GM21529 (cell line): ENCODE results near the gene GPATCH1.
A peak's percentile ranks its signal among the peaks of the same experiment; 100 is the strongest.
"Not testable (repeated sequence)": the region's sequence is repeated elsewhere in the genome, so short reads cannot be mapped to it uniquely, and the experiment has no call there.

ENCODE experiments used
- ATAC-seq: cut with Tn5 transposase; IDR thresholded peaks from one replicate; pipeline ENCODE4 v1.9.1; 2021; ENCODE audit not compliant: unreplicated experiment

The GPATCH1 gene

DNA sequence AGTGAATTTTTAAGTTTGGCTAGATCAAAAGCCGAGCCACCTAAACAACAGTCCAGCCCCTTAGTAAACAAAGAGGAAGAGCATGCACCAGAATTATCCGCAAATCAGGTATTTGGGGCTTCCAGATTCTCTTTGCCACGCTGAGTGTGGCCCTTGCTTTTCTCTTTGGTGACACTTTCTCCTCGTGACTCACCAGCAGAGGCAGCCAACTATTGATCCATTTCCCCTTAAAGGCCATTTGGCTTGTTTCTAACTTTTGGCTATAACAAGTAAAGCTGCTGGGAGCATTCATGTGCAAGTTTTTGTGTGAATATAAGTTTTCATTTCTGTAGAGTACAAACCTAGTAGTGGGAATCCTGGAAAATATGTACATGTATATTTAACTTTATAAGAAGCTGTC, 33.3 kb downstream of the GPATCH1 start:
- no peak for ATAC-seq

GRCh38 chr19:33117501-33117900, 36.5 kb downstream of the GPATCH1 start:
- ATAC-seq = no peak

DNA sequence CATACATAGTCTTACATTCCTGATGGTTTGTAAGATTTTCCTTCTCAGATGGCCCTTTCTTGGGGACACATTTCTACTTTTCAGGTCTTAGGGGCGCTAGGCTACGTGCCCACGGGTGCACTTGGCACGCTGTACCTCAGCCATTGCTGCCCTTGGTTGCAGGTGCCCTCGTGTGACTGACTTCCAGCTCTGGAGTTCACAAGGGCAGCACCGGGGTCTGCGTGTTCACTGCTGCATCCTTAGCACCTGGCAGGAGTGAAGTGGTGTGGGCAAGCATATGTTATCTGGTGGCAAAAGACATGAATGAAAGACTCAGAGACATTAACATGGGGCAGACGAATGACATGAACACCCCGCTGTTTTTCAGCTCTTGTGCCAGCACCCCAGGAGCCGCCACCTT, 37.7 kb downstream of the GPATCH1 start:
- no peak for ATAC-seq

DNA sequence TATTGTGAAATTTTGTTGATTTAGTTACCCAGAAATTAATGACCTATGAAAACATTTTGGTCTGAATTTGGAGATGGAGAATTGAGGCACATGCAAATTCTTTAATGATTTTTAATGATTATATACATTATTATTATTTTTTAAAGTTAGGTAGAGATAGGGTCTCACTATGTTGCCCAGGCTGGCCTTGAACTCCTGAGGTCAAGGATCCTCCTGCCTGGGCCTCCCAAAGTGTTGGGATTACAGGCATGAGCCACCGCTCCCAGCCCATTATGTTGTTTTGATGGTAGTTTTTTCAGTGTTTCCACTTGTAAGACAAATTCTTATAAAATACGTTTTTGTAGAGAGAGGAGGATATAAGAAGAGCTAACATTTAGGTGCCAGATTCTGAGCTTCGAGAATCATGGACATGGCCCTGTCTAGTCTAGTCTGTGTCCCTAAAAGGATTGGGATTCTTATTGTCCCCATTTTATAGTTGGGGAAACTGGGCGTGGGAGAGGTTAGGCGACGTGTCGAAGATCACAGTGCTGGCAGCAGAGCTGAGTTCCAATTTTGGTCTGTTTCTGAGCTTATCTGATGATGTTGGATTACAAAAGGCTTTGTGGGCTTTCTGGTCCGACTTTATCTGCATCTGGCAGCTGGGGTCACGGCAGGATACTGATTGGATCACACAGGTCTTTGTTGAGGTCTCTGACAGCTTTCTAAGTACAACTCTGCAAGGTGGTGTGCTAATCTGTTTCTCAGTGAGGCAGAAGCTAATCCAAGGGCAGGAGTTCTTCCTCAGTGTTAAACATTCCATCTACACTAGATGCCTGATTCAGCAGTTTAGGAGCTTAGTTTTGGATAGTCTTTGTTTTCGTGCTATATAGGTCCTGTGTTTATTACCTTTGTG, 43.5 kb downstream of the GPATCH1 start:
- no peak for ATAC-seq

DNA sequence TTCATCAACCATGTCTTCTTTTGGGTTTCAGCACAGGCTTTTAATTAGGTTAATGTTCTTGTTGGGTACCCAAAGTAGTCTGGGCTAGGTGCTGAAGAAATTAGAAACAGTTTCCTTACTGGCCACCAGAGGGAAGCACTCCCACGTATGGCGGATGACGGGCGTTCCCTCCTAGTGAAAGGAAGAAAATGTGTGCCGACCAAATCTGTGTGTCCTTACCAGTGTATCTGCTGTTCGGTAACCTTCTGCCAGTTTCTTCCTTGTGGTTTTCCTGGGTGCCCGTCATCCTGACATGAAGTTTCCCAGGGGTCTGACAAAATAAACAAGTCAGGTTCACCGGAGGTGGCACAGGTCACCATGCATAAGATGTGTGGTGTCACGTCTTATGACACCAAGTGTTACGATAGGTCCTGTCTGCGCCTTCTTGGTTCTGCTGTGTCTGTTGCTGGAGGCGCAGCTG, 45.0 kb downstream of the GPATCH1 start:
- peak; percentile 64 for ATAC-seq

DNA sequence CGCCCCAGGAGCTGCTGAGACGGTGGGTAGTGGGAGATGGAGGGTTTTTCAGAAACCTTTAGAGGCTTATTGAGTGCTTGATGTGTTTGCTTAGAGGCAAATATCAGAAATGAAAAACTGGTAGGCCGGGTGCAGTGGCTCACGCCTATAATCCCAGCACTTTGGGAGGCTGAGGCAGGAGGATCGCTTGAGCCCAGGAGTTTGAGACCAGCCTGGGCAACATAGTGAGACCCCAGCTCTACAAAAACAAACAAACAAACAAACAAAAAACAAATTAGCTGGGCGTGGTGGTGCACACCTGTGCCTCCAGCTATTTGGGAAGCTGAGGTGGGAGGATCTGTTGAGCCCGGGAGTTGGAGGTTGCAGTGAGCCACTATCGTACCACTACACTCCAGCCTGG, 45.7 kb downstream of the GPATCH1 start:
- not testable (repeated sequence) for ATAC-seq

GRCh38 chr19:33129901-33130300, 48.9 kb downstream of the GPATCH1 start:
- ATAC-seq = no peak

- ATAC-seq = no peak
Measured at GRCh38 chr19:33130433-33130832, 49.5 kb downstream of the GPATCH1 start.

DNA sequence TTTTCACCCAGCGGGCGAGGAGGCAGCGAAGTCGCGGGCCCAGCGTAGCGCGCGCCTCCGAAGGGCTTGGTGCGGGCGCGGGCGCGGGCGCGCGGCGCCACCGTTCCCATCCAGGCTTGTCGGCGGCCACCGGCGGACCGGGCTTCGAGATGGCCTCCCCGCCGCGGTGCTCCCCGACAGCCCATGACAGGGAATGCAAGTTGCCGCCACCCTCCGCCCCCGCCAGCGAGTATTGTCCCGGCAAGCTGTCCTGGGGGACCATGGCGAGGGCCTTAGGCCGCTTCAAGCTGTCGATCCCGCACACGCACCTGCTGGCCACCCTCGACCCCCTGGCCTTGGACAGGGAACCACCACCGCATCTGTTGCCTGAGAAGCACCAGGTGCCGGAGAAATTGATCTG, 51.0 kb downstream of the GPATCH1 start, which contains the start of gene WDR88:
Gene WDR88 (plus strand): TSS at position 94 of the 400 bp plus-strand sequence. CDS start 56 bp downstream, at position 150.
- ATAC-seq = no peak

GRCh38 chr19:33132425-33132824, 51.4 kb downstream of the GPATCH1 start:
- no peak for ATAC-seq

- no peak for ATAC-seq
Measured at GRCh38 chr19:33133438-33134031, 52.6 kb downstream of the GPATCH1 start.

GRCh38 chr19:33134571-33135041, 53.6 kb downstream of the GPATCH1 start:
- ATAC-seq = no peak

DNA sequence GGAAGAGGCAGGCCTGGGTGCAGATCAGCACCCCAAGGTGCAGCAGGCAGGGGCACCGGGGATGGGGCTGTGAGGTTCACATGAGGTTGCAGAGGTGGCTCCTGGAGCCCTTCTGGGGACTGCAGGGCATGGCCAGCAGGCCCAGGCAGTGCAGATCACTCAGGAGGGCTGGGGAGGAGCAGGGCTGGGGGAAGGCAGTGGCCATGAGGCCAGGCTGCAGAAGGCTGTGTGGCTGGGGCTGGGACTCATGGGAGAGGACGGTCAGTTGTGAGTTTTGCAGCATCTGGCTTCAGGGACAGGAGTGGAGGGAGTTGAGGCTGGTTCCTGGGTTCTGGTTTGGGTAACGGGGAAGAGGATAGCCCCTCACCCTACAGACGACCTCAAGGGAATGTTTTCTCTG, 58.2 kb downstream of the GPATCH1 start:
- ATAC-seq = no peak

DNA sequence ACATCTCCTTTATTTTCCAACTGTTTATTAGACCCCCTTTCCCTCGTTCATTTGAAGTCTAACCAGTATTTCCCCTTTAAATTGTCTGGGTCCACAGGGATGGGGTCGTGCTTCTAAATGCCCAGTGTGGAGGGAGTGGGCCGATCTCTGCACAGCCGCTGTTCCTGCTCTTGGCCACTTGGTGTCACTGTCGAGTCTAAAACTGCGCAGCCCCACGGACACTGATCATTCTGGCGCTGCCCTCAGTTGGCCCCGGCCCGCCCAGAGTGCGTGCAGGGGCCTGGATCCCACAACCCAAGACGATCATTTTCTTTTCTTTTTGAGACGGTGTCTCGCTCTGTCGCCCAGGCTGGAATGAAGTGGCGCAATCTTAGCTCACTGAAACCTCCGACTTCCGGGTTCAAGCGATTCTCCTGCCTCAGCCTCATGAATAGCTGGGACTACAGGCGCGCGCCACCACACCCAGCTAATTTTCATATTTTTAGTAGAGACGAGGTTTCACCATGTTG, 63.0 kb downstream of the GPATCH1 start:
- peak; percentile 69 for ATAC-seq

DNA sequence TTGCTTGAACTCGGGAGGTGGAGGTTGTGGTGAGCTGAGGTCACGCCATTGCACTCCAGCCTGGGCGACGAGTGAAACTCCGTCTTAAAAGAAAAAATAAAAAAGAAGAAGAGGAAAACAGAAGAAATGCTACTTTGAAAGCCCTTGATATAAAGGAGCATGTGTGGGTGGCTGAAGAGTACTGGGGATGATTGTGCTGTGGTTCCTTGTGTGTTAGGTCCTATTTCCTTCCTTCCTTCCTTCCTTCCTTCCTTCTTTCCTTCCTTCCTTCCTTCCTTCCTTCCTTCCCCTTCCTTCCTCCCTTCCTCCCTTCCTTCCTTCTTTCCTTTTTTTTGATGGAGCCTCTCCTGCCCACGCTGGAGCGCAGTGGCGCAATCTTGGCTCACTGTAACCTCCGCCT, 65.2 kb downstream of the GPATCH1 start:
- ATAC-seq = no peak

DNA sequence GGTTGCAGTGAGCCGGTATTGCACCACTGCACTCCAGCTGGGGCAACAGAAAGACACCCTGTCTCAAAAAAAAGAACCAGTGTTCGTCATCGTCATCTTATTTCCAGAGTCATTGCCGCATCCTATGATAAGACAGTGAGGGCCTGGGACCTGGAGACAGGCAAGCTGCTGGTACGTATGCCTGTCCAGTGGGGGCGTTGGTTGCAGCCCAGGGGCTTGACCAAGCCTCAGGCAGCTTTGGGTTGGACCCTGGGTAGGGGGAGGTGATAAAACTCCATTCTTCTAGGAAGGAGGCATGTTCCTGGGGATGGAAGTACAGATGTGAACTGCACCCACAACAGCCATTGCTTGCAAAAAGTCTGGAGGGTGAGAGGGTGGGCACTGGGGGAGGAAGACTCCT, 66.6 kb downstream of the GPATCH1 start:
- no peak for ATAC-seq

- no peak for ATAC-seq
Measured at GRCh38 chr19:33150852-33151518, 70.0 kb downstream of the GPATCH1 start.

- ATAC-seq = no peak
Measured at GRCh38 chr19:33152176-33152575, 71.2 kb downstream of the GPATCH1 start.

GRCh38 chr19:33152625-33153024, 71.6 kb downstream of the GPATCH1 start:
- not testable (repeated sequence) for ATAC-seq

- not testable (repeated sequence) for ATAC-seq
Measured at GRCh38 chr19:33154313-33154712, 73.3 kb downstream of the GPATCH1 start.

- ATAC-seq = no peak
Measured at GRCh38 chr19:33156334-33156733, 75.4 kb downstream of the GPATCH1 start.
